H1 (cell line): ENCODE results near the gene CAPZB. TPM values are rescaled to one million over a fixed set of nuclear protein-coding genes. Genes with fewer than 3 reads are reported as not detected.

Experiments
- HDAC2 ChIP-seq, 2 experiments: fragments of 300-600 bp in 1 of 2; sonication (generic) in 1 of 2; IDR thresholded peaks; 2 replicates each; pipeline ENCODE4 v1.6.1; 2011 to 2012; ENCODE audit warnings: low read depth in 2 of 2, low read length in 2 of 2, mild to moderate bottlenecking in 2 of 2, moderate library complexity in 2 of 2, borderline replicate concordance in 1 of 2, inconsistent platforms in 1 of 2
- KDM5A ChIP-seq: fragments of 200-600 bp; IDR thresholded peaks from 2 replicates; pipeline ENCODE4 v1.7.1; 2012; ENCODE audit warnings: mild to moderate bottlenecking, low read length, inconsistent platforms, mixed read lengths
- PHF8 ChIP-seq: fragments of 200-600 bp; sonication (generic); conservative IDR thresholded peaks from 2 replicates; pipeline ENCODE4 v1.7.1; 2012; ENCODE audit warnings: low read depth, mild to moderate bottlenecking, inconsistent platforms, low read length, moderate library complexity
- RXRA ChIP-seq: IDR thresholded peaks from 2 replicates; pipeline ENCODE4 v1.6.1; 2011; ENCODE audit warnings: low read depth, mild to moderate bottlenecking, low read length, moderate library complexity; ENCODE audit not compliant: insufficient read depth
- SP4 ChIP-seq: IDR thresholded peaks from 2 replicates; pipeline ENCODE4 v1.6.1; 2012; ENCODE audit warnings: low read length, inconsistent platforms
- polyA plus RNA-seq, 7 experiments: library from polyadenylated mRNA; depleted of rRNA in 3 of 7; stranded (reverse) in 5 of 7; unstranded in 2 of 7; fragments of >200 nt in 5 of 7; fragments of 200-250 nt in 2 of 7; gene quantifications; 1 replicate in 5 of 7; 2 replicates in 1 of 7; 4 replicates in 1 of 7; pipeline versions ENCODE4 v1.2.1 to v1.2.3, GENCODE V29; 2011 to 2013; ENCODE audit warnings: missing spikeins in 2 of 7, mixed read lengths in 2 of 7
- total RNA-seq: library from RNA; stranded (reverse); fragmentation: NEBNext Ultra II Directional; extraction: Animal tissue kit (Norgen Biotek cat#: 25700); gene quantifications from 2 replicates; pipeline ENCODE4 v1.2.1, GENCODE V29; 2021
- TF ChIP-seq, protein P1 (sequence below): IDR thresholded peaks from 2 replicates; pipeline ENCODE4 v1.6.1; 2011; ENCODE audit warnings: low read length, improper control_type of control experiment

Gene CAPZB
- total and polyA plus RNA-seq, 2 of the 8 experiments (the other 6 are each of a cell fraction or from before 2014, with no cell fraction given) = 162 to 371 TPM

DNA sequence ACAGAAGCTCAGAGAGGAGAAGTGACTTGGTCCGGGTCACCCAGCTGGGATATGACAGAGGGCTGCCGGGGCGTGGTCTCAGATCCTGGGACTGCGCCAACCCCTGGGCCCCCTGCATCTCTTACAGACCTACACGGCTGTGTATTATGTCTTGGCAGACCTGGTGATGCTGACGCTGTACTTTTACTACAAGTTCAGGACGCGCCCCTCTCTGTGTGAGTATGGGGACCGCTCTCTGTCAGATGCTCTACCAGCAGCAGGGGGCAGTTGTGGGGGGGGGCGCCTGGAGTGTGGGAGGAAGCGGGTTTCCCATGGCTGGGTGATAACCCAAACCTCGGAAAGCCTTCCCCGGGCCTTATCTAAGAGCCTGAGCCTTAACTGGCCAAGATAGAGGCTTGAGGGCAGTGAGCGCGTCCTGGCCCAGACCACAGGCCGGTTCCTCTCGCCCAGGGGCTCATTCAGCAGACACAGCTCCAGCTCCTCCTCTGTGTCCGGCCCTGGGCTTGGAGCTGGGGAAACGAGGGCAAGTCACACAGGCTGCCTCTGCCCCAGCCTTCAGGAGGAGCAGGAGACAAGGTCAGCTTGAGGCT is 159.9 kb downstream of the CAPZB start (continued):
- TF ChIP-seq KDM5A (no peak), PHF8 (no peak), RXRA (no peak), HDAC2 (IDR thresholded peaks at IDR 0.05; ENCODE audit: borderline replicate concordance in 1 of 2, low read depth in 2 of 2, low read length in 2 of 2) (no peak), SP4 (no peak)
- TF ChIP-seq, protein P1, sequence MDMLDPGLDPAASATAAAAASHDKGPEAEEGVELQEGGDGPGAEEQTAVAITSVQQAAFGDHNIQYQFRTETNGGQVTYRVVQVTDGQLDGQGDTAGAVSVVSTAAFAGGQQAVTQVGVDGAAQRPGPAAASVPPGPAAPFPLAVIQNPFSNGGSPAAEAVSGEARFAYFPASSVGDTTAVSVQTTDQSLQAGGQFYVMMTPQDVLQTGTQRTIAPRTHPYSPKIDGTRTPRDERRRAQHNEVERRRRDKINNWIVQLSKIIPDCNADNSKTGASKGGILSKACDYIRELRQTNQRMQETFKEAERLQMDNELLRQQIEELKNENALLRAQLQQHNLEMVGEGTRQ = no peak
